HepG2 (cell line): Measurements from ENCODE around the gene FAM50A. TPM values are rescaled to one million over a fixed set of nuclear protein-coding genes. Genes with fewer than 3 reads are reported as not detected.

Source experiments
- ASH2L ChIP-seq: fragments of 300-600, 200-600 bp; sonication (generic); IDR thresholded peaks from 2 replicates; pipeline ENCODE4 v1.7.0; 2017; ENCODE audit warnings: low read depth, mild to moderate bottlenecking, moderate library complexity, mixed read lengths, low read length; ENCODE audit not compliant: insufficient read length
- HMG20B ChIP-seq: conservative IDR thresholded peaks from 2 replicates; pipeline ENCODE4 v1.6.1; 2016; ENCODE audit warnings: missing genetic modification reagents, missing compliant biosample characterization
- HNRNPUL1 ChIP-seq: fragments of 200-400 bp; formaldehyde crosslinking; IDR thresholded peaks from 2 replicates; pipeline ENCODE4 v1.6.1; 2017; ENCODE audit warnings: low read depth, mild to moderate bottlenecking, low read length, moderate library complexity
- ISX ChIP-seq: sonication (generic); formaldehyde crosslinking; conservative IDR thresholded peaks from 2 replicates; pipeline ENCODE4 v1.5.0; 2020; ENCODE audit warnings: missing genetic modification reagents
- JUNB ChIP-seq: sonication (generic); formaldehyde crosslinking; IDR thresholded peaks from 2 replicates; pipeline ENCODE4 v1.8.0; 2022; ENCODE audit warnings: missing genetic modification reagents, mild to moderate bottlenecking, borderline replicate concordance
- KAT7 ChIP-seq: IDR thresholded peaks from 2 replicates; pipeline ENCODE4 v1.6.1; 2018; ENCODE audit warnings: borderline replicate concordance, missing compliant biosample characterization
- KLF12 ChIP-seq: sonication (generic); formaldehyde crosslinking; IDR thresholded peaks from 2 replicates; pipeline ENCODE4 v1.4.0; 2020; ENCODE audit warnings: missing genetic modification reagents, borderline replicate concordance
- KMT2B ChIP-seq: IDR thresholded peaks from 2 replicates; pipeline ENCODE4 v1.6.1; 2016; ENCODE audit warnings: missing genetic modification reagents, missing compliant biosample characterization
- POLR2AphosphoS2 ChIP-seq: IDR thresholded peaks from 2 replicates; pipeline ENCODE4 v1.6.1; 2011; ENCODE audit warnings: low read depth, low read length, improper control_type of control experiment
- PPARG ChIP-seq: conservative IDR thresholded peaks from 2 replicates; pipeline ENCODE4 v1.6.1; 2016; ENCODE audit warnings: missing biosample characterization, missing genetic modification reagents
- RAD21 ChIP-seq: fragments of 450-650 bp; formaldehyde crosslinking; IDR thresholded peaks from 2 replicates; pipeline ENCODE4 v1.5.0; 2020; ENCODE audit warnings: mild to moderate bottlenecking
- RCOR2 ChIP-seq: IDR thresholded peaks from 2 replicates; pipeline ENCODE4 v1.6.1; 2016; ENCODE audit warnings: missing biosample characterization, missing genetic modification reagents
- RXRA ChIP-seq: sonication (generic); formaldehyde crosslinking; IDR thresholded peaks from 2 replicates; pipeline ENCODE4 v1.5.1; 2020; ENCODE audit warnings: missing genetic modification reagents
- SIN3A ChIP-seq: IDR thresholded peaks from 2 replicates; pipeline ENCODE4 v1.6.1; 2011; ENCODE audit warnings: low read depth, mild to moderate bottlenecking, control low read depth, low read length, borderline replicate concordance
- SOX13 ChIP-seq, 3 experiments: fragments of 450-650 bp in 1 of 3; sonication (generic) in 1 of 3; formaldehyde crosslinking in 1 of 3; IDR thresholded peaks in 2 of 3; conservative IDR thresholded peaks in 1 of 3; 2 replicates each; pipeline versions ENCODE4 v1.5.0 to v1.6.1; 2016 to 2020; ENCODE audit warnings: antibody characterized with exemption in 1 of 3, mild to moderate bottlenecking in 1 of 3, missing compliant biosample characterization in 1 of 3, missing genetic modification reagents in 1 of 3, moderate library complexity in 1 of 3
- TOE1 ChIP-seq: sonication (generic); formaldehyde crosslinking; IDR thresholded peaks from 2 replicates; pipeline ENCODE4 v1.4.0; 2020; ENCODE audit warnings: mild to moderate bottlenecking, missing genetic modification reagents
- XRCC5 ChIP-seq: fragments of 200-400 bp; formaldehyde crosslinking; optimal IDR thresholded peaks from 2 replicates; pipeline ENCODE3; 2017; ENCODE audit warnings: mild to moderate bottlenecking, low read length
- ZC3H13 ChIP-seq: sonication (generic); formaldehyde crosslinking; IDR thresholded peaks from 2 replicates; pipeline ENCODE4 v1.8.1; 2023; ENCODE audit warnings: mild to moderate bottlenecking, missing genetic modification reagents, moderate library complexity
- ZNF788 ChIP-seq: sonication (generic); formaldehyde crosslinking; IDR thresholded peaks from 2 replicates; pipeline ENCODE4 v1.5.0; 2020; ENCODE audit warnings: mild to moderate bottlenecking, missing genetic modification reagents, borderline replicate concordance
- polyA plus RNA-seq, 8 experiments: library from polyadenylated mRNA; depleted of rRNA in 3 of 8; stranded (reverse) in 7 of 8; unstranded in 1 of 8; fragments of >200 nt; fragmentation: Illumina TruSeq in 4 of 8; extraction: Trizol in 4 of 8; gene quantifications; 2 replicates each; pipeline versions ENCODE4 v1.2.1 to v1.2.3, GENCODE V29; 2011 to 2016; ENCODE audit warnings: low read depth in 4 of 8, missing spikeins in 1 of 8, mixed read lengths in 1 of 8; ENCODE audit not compliant: insufficient read depth in 1 of 8
- total RNA-seq, 5 experiments: library from RNA; depleted of rRNA; stranded (reverse); fragments of >200 nt; fragmentation: Illumina TruSeq; extraction: Trizol; gene quantifications; 2 replicates each; pipeline ENCODE4 v1.2.3, GENCODE V29; 2016; ENCODE audit warnings: low read depth in 1 of 5
- TF ChIP-seq, protein P1 (sequence below): sonication (generic); formaldehyde crosslinking; IDR thresholded peaks from 2 replicates; pipeline ENCODE4 v1.8.0; 2022; ENCODE audit warnings: mild to moderate bottlenecking, missing genetic modification reagents
- TF ChIP-seq, protein P2 (sequence below): IDR thresholded peaks from 2 replicates; pipeline ENCODE4 v1.6.1; 2018; ENCODE audit warnings: missing genetic modification reagents
- TF ChIP-seq, protein P3 (sequence below): sonication (generic); formaldehyde crosslinking; IDR thresholded peaks from 2 replicates; pipeline ENCODE4 v1.4.0; 2020; ENCODE audit warnings: mild to moderate bottlenecking, low read depth, missing genetic modification reagents
- TF ChIP-seq, protein P4 (sequence below): sonication (generic); formaldehyde crosslinking; IDR thresholded peaks from 2 replicates; pipeline ENCODE4 v1.4.0; 2020; ENCODE audit warnings: missing genetic modification reagents, borderline replicate concordance

Gene FAM50A
- total and polyA plus RNA-seq, 2 of the 13 experiments (the other 11 are each of a cell fraction or from before 2014, with no cell fraction given): 30.7 to 40.7 TPM

DNA sequence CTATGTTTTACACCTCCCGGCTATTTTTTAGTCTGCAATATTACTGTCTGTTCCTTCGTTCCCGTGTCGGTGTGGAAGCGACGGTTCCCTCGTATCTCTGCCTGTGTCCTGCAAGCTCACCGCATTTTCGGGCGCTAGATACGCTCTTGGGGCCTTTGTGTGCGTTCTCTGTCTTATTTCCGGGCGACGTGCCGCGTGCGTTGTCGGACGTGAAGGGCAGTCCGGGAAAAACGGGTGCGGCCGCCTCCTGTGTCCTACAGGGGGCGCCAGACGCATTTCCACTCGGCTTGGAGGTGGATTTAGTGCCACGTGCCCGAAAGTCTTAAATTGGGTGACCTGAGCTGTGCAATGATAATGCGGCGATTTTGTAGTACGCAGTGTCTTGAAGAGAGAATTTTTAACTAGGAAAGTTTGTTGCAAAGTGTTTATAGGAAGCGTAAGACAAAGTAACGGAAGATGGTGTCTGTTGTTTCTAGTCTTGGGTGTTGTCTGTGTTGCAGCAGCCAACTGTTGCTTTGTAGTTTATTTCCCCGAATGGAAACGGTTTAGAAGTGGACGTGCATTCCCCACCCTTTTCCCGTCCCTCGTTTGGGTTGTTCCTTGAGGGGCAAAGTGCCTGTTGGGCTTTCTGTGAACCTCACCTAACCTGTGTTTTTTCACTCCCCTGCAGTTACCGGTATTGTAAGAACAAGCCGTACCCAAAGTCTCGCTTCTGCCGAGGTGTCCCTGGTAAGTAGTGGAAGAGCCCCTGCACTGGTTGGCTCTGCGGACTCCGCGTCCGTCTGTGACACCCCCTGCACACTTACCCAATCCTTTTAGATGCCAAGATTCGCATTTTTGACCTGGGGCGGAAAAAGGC lies 45.0 kb upstream of the FAM50A start (continued):
- TF ChIP-seq, protein P1, sequence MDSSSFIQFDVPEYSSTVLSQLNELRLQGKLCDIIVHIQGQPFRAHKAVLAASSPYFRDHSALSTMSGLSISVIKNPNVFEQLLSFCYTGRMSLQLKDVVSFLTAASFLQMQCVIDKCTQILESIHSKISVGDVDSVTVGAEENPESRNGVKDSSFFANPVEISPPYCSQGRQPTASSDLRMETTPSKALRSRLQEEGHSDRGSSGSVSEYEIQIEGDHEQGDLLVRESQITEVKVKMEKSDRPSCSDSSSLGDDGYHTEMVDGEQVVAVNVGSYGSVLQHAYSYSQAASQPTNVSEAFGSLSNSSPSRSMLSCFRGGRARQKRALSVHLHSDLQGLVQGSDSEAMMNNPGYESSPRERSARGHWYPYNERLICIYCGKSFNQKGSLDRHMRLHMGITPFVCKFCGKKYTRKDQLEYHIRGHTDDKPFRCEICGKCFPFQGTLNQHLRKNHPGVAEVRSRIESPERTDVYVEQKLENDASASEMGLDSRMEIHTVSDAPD: no peak
- TF ChIP-seq, protein P2, sequence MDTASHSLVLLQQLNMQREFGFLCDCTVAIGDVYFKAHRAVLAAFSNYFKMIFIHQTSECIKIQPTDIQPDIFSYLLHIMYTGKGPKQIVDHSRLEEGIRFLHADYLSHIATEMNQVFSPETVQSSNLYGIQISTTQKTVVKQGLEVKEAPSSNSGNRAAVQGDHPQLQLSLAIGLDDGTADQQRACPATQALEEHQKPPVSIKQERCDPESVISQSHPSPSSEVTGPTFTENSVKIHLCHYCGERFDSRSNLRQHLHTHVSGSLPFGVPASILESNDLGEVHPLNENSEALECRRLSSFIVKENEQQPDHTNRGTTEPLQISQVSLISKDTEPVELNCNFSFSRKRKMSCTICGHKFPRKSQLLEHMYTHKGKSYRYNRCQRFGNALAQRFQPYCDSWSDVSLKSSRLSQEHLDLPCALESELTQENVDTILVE (CRISPR knock-in tag): no peak
- TF ChIP-seq RXRA: no peak
- TF ChIP-seq ISX (CRISPR knock-in tag): no peak
- TF ChIP-seq HMG20B (CRISPR knock-in tag): no peak
- no peak; the same call in 1 of the 2 replicates for TF ChIP-seq KLF12 (CRISPR knock-in tag)
- TF ChIP-seq ASH2L: peak; percentile 62
- TF ChIP-seq RCOR2 (CRISPR knock-in tag): no peak
- TF ChIP-seq HNRNPUL1: no peak
- peak; percentile 28; the same call in 1 of the 2 replicates for TF ChIP-seq SIN3A
- peak; percentile 33 for TF ChIP-seq XRCC5
- TF ChIP-seq KAT7 (CRISPR knock-in tag): no peak
- TF ChIP-seq, protein P3, sequence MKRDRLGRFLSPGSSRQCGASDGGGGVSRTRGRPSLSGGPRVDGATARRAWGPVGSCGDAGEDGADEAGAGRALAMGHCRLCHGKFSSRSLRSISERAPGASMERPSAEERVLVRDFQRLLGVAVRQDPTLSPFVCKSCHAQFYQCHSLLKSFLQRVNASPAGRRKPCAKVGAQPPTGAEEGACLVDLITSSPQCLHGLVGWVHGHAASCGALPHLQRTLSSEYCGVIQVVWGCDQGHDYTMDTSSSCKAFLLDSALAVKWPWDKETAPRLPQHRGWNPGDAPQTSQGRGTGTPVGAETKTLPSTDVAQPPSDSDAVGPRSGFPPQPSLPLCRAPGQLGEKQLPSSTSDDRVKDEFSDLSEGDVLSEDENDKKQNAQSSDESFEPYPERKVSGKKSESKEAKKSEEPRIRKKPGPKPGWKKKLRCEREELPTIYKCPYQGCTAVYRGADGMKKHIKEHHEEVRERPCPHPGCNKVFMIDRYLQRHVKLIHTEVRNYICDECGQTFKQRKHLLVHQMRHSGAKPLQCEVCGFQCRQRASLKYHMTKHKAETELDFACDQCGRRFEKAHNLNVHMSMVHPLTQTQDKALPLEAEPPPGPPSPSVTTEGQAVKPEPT (CRISPR knock-in tag): no peak
- TF ChIP-seq POLR2AphosphoS2: no peak
- no peak for TF ChIP-seq JUNB (CRISPR knock-in tag)
- TF ChIP-seq ZNF788 (CRISPR knock-in tag): no peak
- TF ChIP-seq RAD21 (CRISPR knock-in tag): peak; percentile 15; the same call in 1 of the 2 replicates
- TF ChIP-seq, protein P4, sequence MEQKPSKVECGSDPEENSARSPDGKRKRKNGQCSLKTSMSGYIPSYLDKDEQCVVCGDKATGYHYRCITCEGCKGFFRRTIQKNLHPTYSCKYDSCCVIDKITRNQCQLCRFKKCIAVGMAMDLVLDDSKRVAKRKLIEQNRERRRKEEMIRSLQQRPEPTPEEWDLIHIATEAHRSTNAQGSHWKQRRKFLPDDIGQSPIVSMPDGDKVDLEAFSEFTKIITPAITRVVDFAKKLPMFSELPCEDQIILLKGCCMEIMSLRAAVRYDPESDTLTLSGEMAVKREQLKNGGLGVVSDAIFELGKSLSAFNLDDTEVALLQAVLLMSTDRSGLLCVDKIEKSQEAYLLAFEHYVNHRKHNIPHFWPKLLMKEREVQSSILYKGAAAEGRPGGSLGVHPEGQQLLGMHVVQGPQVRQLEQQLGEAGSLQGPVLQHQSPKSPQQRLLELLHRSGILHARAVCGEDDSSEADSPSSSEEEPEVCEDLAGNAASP (CRISPR knock-in tag): no peak
- no peak for TF ChIP-seq SOX13 (IDR thresholded peaks at IDR 0.05)
- peak in 1 of 2 experiments; percentile 16; a peak in 1 of 4 replicates for TF ChIP-seq SOX13 (CRISPR knock-in tag; conservative IDR thresholded peaks at IDR 0.05 in 1 of 2, IDR thresholded peaks at IDR 0.05 in 1 of 2)
- no peak for TF ChIP-seq ZC3H13 (CRISPR knock-in tag)
- TF ChIP-seq TOE1 (CRISPR knock-in tag): no peak
- no peak for TF ChIP-seq KMT2B (CRISPR knock-in tag)
- TF ChIP-seq PPARG: no peak
